Adipocyte (in vitro differentiated cells): ENCODE results near the gene KCNQ4.

Experiments
- DNase-seq: peaks from one replicate; pipeline ENCODE4 v3.0.0-alpha.2; 2015; ENCODE audit warnings: low read depth
- H3K27me3 ChIP-seq: replicated peaks from 2 replicates; pipeline ENCODE4 v1.7.0; 2013; ENCODE audit warnings: mild to moderate bottlenecking, low read length, moderate library complexity; ENCODE audit not compliant: control insufficient read depth, insufficient read depth
- H3K36me3 ChIP-seq: 2 replicates; pipeline ENCODE4 v1.7.0; 2013; ENCODE audit warnings: low read length, mild to moderate bottlenecking, moderate library complexity; ENCODE audit not compliant: control insufficient read depth, insufficient read depth, severe bottlenecking
- H3K4me1 ChIP-seq: 2 replicates; pipeline ENCODE4 v1.7.0; 2013; ENCODE audit warnings: mild to moderate bottlenecking, low read length, moderate library complexity; ENCODE audit not compliant: control insufficient read depth, insufficient read depth
- H3K4me3 ChIP-seq: 2 replicates; pipeline ENCODE4 v1.7.0; 2013; ENCODE audit warnings: mild to moderate bottlenecking, low read length, moderate library complexity
- H3K9ac ChIP-seq: 2 replicates; pipeline ENCODE4 v1.7.0; 2013; ENCODE audit warnings: mild to moderate bottlenecking, low read length, moderate library complexity
- H3K9me3 ChIP-seq: 2 replicates; pipeline ENCODE4 v1.7.0; 2013; ENCODE audit warnings: mild to moderate bottlenecking, low read length, moderate library complexity; ENCODE audit not compliant: control insufficient read depth

The KCNQ4 gene

GRCh38 chr1:40758004-40758403 is 25.6 kb upstream of the KCNQ4 start:
- Histone ChIP-seq H3K9me3 (no peaks in the 10 kb centered on the region), H3K36me3 (peaks cover 87% of the 10 kb centered on the region), H3K27me3 (no peaks in the 10 kb centered on the region), H3K4me3 (no peak overlapping the region), H3K9ac (no peak overlapping the region), H3K4me1 (peaks cover 33% of the 10 kb centered on the region)
- DNase-seq, result no peak

- Histone ChIP-seq H3K4me1 (peaks cover 33% of the 10 kb centered on the region), H3K27me3 (no peaks in the 10 kb centered on the region), H3K9ac (no peak overlapping the region), H3K9me3 (no peaks in the 10 kb centered on the region), H3K4me3 (no peak overlapping the region), H3K36me3 (peaks cover 86% of the 10 kb centered on the region)
- no peak for DNase-seq
Observed at GRCh38 chr1:40758578-40759343, 24.8 kb upstream of the KCNQ4 start.

GRCh38 chr1:40760984-40761383 is 22.6 kb upstream of the KCNQ4 start:
- Histone ChIP-seq H3K4me3 (no peak overlapping the region), H3K36me3 (peaks cover 93% of the 10 kb centered on the region)
- DNase-seq, result peak; percentile 26

DNA sequence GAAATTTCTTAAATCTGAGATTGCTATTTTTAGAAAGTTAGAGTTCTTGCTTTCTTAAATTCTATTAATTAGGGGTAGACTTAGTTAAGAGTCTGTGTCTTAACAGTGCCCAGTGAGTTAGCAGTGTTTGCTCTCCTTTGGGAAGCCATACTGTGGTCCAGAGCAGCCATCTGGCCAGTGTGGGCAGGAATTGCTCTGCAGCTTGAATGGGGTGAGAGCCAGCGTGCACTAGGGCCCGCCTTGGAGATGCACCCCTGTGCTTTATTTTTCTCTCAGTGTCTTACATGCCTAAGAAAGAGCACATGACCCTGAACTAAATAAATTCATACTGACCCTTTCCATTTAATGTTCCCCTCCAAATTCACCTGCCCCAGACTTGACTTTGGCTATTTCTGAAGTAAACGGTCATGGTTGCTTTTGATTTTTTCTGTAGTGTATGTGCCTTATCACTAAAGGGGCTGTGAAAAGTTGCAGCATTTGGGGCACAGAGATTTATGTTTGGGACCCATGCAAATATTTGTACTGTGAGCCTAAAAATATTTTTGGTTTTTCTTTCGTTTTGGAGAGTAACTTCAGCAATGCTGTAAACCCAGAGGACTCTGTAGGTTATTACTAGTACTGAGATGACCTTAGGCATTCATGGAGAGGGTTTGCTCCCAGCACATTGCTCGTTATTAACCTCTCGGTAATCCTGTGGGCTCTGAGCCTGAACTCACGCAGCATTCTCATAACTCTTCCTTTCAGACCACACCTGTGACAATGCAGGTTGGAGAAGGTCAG is 21.3 kb upstream of the KCNQ4 start:
- Histone ChIP-seq H3K9me3 (no peaks in the 10 kb centered on the region), H3K9ac (no peak overlapping the region), H3K4me1 (peaks cover 11% of the 10 kb centered on the region), H3K27me3 (no peaks in the 10 kb centered on the region), H3K36me3 (peaks cover 93% of the 10 kb centered on the region), H3K4me3 (no peak overlapping the region)
- DNase-seq, result no peak

More at GRCh38 chr1:40760984-40761383, 22.6 kb upstream of the KCNQ4 start:
- H3K9ac ChIP-seq, result no peak overlapping the region
- H3K4me1 ChIP-seq, result peaks cover 17% of the 10 kb centered on the region
- no peaks in the 10 kb centered on the region for H3K27me3 ChIP-seq
- no peaks in the 10 kb centered on the region for H3K9me3 ChIP-seq

GRCh38 chr1:40763742-40764532 is 19.6 kb upstream of the KCNQ4 start:
- Histone ChIP-seq H3K36me3 (peaks cover 92% of the 10 kb centered on the region), H3K27me3 (no peaks in the 10 kb centered on the region), H3K4me3 (no peak overlapping the region), H3K9me3 (no peaks in the 10 kb centered on the region), H3K4me1 (peaks cover 11% of the 10 kb centered on the region), H3K9ac (no peak overlapping the region)
- DNase-seq, result no peak

GRCh38 chr1:40764981-40765380 is 18.6 kb upstream of the KCNQ4 start:
- peaks cover 91% of the 10 kb centered on the region for H3K36me3 ChIP-seq
- peaks cover 11% of the 10 kb centered on the region for H3K4me1 ChIP-seq
- no peak overlapping the region for H3K9ac ChIP-seq
- no peak for DNase-seq
- no peaks in the 10 kb centered on the region for H3K27me3 ChIP-seq
- H3K9me3 ChIP-seq, result no peaks in the 10 kb centered on the region
- no peak overlapping the region for H3K4me3 ChIP-seq

DNA sequence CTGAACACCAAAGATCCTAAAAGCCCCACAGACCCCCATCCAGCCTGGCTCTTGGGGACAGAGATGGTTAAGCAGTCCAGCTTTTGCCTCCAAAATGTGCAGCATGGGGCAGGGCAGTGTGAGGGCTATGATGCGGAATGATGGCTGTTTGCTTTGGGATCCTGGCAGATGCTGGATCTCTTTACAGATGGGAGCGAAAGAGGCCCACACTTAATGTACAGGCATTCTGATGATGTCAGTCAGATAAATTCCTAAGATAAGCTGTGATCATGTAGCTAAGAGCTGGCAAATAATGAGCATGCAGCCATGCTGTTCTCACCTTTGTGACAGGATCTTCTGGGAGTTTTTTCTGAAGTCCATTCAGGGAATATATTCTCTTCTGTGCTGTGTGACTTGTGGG is 17.6 kb upstream of the KCNQ4 start:
- Histone ChIP-seq H3K9me3 (no peaks in the 10 kb centered on the region), H3K4me3 (no peak overlapping the region), H3K27me3 (no peaks in the 10 kb centered on the region), H3K4me1 (peaks cover 6% of the 10 kb centered on the region), H3K9ac (no peak overlapping the region), H3K36me3 (peaks cover 94% of the 10 kb centered on the region)
- DNase-seq, result no peak

DNA sequence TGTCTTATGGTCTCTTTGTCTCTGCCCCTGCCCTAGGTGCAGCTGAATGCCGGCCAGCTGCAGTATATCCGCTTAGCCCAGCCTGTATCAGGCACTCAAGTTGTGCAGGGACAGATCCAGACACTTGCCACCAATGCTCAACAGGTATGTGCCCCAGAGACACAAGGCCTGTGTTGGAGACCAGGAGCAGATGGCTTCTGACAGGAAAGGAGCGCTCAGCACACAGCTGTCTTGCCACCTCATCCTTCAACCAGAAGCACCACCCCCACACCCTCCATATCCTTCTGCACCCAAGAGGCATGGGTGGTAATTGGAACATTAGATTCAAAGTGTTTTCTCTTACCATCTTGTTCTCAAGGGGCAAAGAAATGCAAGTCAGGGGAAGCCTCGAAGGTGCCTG is 17.0 kb upstream of the KCNQ4 start:
- Histone ChIP-seq H3K36me3 (peaks cover 94% of the 10 kb centered on the region), H3K9ac (no peak overlapping the region), H3K27me3 (no peaks in the 10 kb centered on the region), H3K4me1 (peaks cover under 1% of the 10 kb centered on the region), H3K4me3 (no peak overlapping the region), H3K9me3 (no peaks in the 10 kb centered on the region)
- DNase-seq, result no peak

DNA sequence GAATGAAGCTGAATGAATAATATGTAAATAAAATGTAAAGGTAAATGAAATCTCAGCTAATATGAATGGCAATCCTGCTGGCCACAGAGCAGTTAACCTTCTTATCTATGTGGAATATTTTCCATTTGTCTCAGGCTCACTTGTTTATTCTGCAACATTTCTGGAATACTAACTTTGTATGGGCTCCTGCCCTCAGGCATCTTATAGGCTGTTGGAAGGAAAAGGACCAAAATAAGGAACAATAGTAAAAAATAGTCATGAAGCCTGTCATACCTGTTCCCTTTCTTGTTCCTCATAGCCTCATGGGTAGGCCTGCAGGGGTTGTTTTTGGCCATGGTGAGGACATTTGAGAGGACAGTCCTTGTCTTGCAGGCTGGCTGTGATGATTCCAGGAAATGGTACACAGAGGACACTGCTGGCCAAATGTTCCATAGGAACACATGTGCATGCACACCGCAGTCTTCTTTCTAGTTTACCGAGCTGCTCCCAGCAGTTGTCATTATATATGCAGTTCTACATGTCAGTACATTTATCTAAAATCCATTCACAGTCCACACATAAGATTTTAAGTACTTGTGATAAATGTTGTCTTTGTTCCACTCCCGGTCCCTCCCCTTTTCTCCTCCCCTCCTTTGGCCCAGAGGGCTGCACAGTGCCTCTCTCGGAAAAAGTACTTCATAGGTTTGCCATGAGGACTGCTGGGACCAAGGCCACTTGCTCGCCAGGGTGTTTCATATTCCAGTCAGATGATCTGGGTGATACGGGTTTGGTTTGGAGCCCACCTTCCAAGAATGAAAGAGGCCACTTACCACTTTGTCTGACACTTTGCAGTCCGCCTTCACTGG is 15.2 kb upstream of the KCNQ4 start:
- no peaks in the 10 kb centered on the region for H3K9me3 ChIP-seq
- no peak for DNase-seq
- H3K36me3 ChIP-seq, result peaks cover 82% of the 10 kb centered on the region
- peaks cover 5% of the 10 kb centered on the region for H3K4me1 ChIP-seq
- H3K27me3 ChIP-seq, result no peaks in the 10 kb centered on the region
- H3K9ac ChIP-seq, result no peak overlapping the region
- H3K4me3 ChIP-seq, result no peak overlapping the region

GRCh38 chr1:40769815-40770214 is 13.8 kb upstream of the KCNQ4 start:
- no peak overlapping the region for H3K4me3 ChIP-seq
- H3K9me3 ChIP-seq, result no peaks in the 10 kb centered on the region
- peaks cover 67% of the 10 kb centered on the region for H3K36me3 ChIP-seq
- no peak for DNase-seq
- peaks cover 5% of the 10 kb centered on the region for H3K4me1 ChIP-seq
- no peak overlapping the region for H3K9ac ChIP-seq
- no peaks in the 10 kb centered on the region for H3K27me3 ChIP-seq
